Common myeloid progenitor, CD34-positive (primary cell): ENCODE measurements around the gene NTPCR.

ENCODE experiments used
- CTCF ChIA-PET: fragments of 350-600 bp; sonication (Branson Sonifier 250); formaldehyde crosslinking; loops from one replicate; lab custom pipeline; 2021; ENCODE audit warnings: antibody characterized with exemption; lab: Charles Lee
- POLR2A ChIA-PET: fragments of 350-600 bp; sonication (Branson Sonifier 250); formaldehyde crosslinking; loops from one replicate; lab custom pipeline; 2021; ENCODE audit warnings: antibody characterized with exemption; lab: Charles Lee
- DNase-seq, 3 donors: peaks; one replicate each; pipeline versions ENCODE4 v3.0.0 to v3.0.0-alpha.2; 2013
- H3K27ac ChIP-seq, 2 experiments: 1 replicate in 1 of 2; 2 replicates in 1 of 2; pipeline ENCODE4 v1.7.0; 2013; ENCODE audit warnings: inconsistent platforms in 2 of 2, low read length in 2 of 2, mild to moderate bottlenecking in 2 of 2, low read depth in 1 of 2, moderate library complexity in 1 of 2; ENCODE audit not compliant: severe bottlenecking in 2 of 2, insufficient read depth in 1 of 2, poor library complexity in 1 of 2
- H3K27me3 ChIP-seq, 5 experiments: replicated peaks in 2 of 5; 1 replicate in 3 of 5; 2 replicates in 2 of 5; pipeline versions ENCODE4 v1.6.1 to v1.7.0; 2013; ENCODE audit warnings: low read length in 4 of 5, mild to moderate bottlenecking in 2 of 5, moderate library complexity in 2 of 5, inconsistent platforms in 1 of 5; ENCODE audit not compliant: insufficient read depth in 5 of 5, control insufficient read depth in 4 of 5
- H3K36me3 ChIP-seq, 4 experiments: 1 replicate in 2 of 4; 2 replicates in 2 of 4; pipeline versions ENCODE4 v1.6.1 to v1.7.0; 2013; ENCODE audit warnings: low read length in 3 of 4, control low read depth in 1 of 4, mild to moderate bottlenecking in 1 of 4; ENCODE audit not compliant: control insufficient read depth in 4 of 4, insufficient read depth in 4 of 4
- H3K4me1 ChIP-seq, 4 experiments: 1 replicate in 3 of 4; 2 replicates in 1 of 4; pipeline versions ENCODE4 v1.6.1 to v1.7.1; 2013; ENCODE audit warnings: low read length in 3 of 4, mild to moderate bottlenecking in 3 of 4, control low read depth in 1 of 4, inconsistent platforms in 1 of 4, moderate library complexity in 1 of 4; ENCODE audit not compliant: control insufficient read depth in 4 of 4, insufficient read depth in 4 of 4; ENCODE audit errors: control extremely low read depth in 1 of 4
- H3K4me3 ChIP-seq, 7 experiments: 1 replicate in 4 of 7; 2 replicates in 3 of 7; pipeline versions ENCODE4 v1.5.1 to v1.7.0; 2013; ENCODE audit warnings: mild to moderate bottlenecking in 7 of 7, low read length in 6 of 7, moderate library complexity in 6 of 7, inconsistent platforms in 2 of 7, low read depth in 2 of 7, control low read depth in 1 of 7; ENCODE audit not compliant: insufficient read depth in 4 of 7, control insufficient read depth in 1 of 7; ENCODE audit errors: extremely low read depth in 1 of 7
- H3K9me3 ChIP-seq, 5 experiments: 1 replicate in 4 of 5; 2 replicates in 1 of 5; pipeline versions ENCODE4 v1.6.1 to v1.7.1; 2013; ENCODE audit warnings: low read length in 4 of 5, mild to moderate bottlenecking in 2 of 5, inconsistent platforms in 1 of 5, low read depth in 1 of 5, moderate library complexity in 1 of 5; ENCODE audit not compliant: control insufficient read depth in 4 of 5, insufficient read depth in 2 of 5; ENCODE audit errors: control extremely low read depth in 1 of 5
- WGBS: methylation state at CpG from one replicate; pipeline ENCODE4 v1.1.5; 2013; ENCODE audit not compliant: insufficient coverage; 5-methylcytosine and 5-hydroxymethylcytosine counted together

NTPCR gene

GRCh38 chr1:233027046-233027445 is 76.6 kb downstream of the NTPCR start:
- 97% methylated on average over 5 of the region's 5 CpGs for WGBS

DNA sequence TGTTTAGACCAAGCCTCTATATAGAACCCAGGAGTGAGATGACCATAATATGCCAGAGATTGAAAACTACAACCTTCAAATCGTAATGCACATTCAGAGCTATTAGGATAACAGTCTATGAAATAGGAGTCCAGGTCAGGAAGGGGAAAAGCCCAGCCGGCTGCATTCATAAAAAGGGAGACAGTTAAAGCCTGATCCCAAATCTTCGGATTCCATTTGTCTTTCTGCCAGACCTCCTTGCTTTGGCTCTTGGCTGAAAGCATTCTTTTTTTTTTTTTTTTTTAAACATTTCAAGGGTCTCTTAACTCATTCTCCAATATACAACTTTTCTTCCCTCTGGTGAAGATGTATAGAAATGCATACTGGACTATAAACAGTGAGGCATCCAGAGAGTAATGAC is 81.1 kb downstream of the NTPCR start:
- ChIA-PET CTCF (no interaction called here), POLR2A (no interaction called here)
- Histone ChIP-seq H3K27ac (no peak overlapping the region), H3K27me3 (no peaks in the 10 kb centered on the region), H3K4me3 (no peak overlapping the region), H3K9me3 (no peaks in the 10 kb centered on the region), H3K36me3 (no peaks in the 10 kb centered on the region), H3K4me1 (no peaks in the 10 kb centered on the region)
- DNase-seq = no peak
- 100% methylated on average over 1 of the region's 3 CpGs for WGBS

More at GRCh38 chr1:233027046-233027445, 76.6 kb downstream of the NTPCR start:
- Histone ChIP-seq H3K27ac (no peak overlapping the region), H3K9me3 (no peaks in the 10 kb centered on the region), H3K4me3 (no peak overlapping the region), H3K36me3 (no peaks in the 10 kb centered on the region), H3K27me3 (no peaks in the 10 kb centered on the region), H3K4me1 (no peaks in the 10 kb centered on the region)
- CTCF ChIA-PET = interaction anchor here (0.7 kb wide), 1 partner anchor 12 kb away, joined by 4 read pairs; no protein-coding TSS in a partner anchor
- POLR2A ChIA-PET = no interaction called here
- no peak for DNase-seq

DNA sequence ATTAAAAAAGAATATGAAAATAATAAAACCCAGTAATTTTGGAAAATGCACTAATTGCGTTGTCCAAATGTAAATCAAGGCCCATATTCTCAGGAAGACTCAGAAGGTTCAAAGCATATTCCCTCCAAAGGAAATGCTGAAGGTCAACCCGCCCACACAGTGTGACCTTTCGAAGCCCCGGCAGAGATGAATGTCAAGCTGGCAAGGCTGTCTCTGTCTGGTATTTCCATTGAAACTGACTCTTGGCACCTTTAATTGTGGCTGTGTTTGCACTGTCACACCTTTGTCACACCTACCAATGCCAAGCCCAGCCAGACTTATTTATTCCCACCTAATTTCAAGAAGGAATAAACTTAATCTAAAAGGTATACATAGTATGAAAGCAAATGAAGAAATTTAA is 82.5 kb downstream of the NTPCR start:
- DNase-seq = no peak
- no peak overlapping the region for H3K4me3 ChIP-seq
- H3K27me3 ChIP-seq = no peaks in the 10 kb centered on the region
- ChIA-PET POLR2A (no interaction called here), CTCF (no interaction called here)
- H3K4me1 ChIP-seq = no peaks in the 10 kb centered on the region
- H3K27ac ChIP-seq = no peak overlapping the region
- no peaks in the 10 kb centered on the region for H3K9me3 ChIP-seq
- WGBS = 100% methylated on average over 4 of the region's 4 CpGs
- H3K36me3 ChIP-seq = no peaks in the 10 kb centered on the region

GRCh38 chr1:233033361-233033760 is 83.0 kb downstream of the NTPCR start:
- Histone ChIP-seq H3K9me3 (no peaks in the 10 kb centered on the region), H3K36me3 (no peaks in the 10 kb centered on the region), H3K27ac (no peak overlapping the region), H3K4me1 (no peaks in the 10 kb centered on the region), H3K27me3 (no peaks in the 10 kb centered on the region), H3K4me3 (no peak overlapping the region)
- WGBS = no CpG with 5 or more reads among the region's 3 CpGs
- no peak for DNase-seq
- ChIA-PET POLR2A (no interaction called here), CTCF (no interaction called here)
